HepG2 (cell line): ENCODE results near the gene TMEM125. TPM values are rescaled to one million over a fixed set of nuclear protein-coding genes. Genes with fewer than 3 reads are reported as not detected.

Experiments used
- ATAC-seq: fragments of 200-7000 bp; cut with Tn5 transposase; 3 replicates; pipeline ENCODE4 v1.9.1; 2020; ENCODE audit warnings: mild to moderate bottlenecking, moderate library complexity
- BruUV-seq: library from RNA; stranded (reverse); fragments of 400-500 nt; replicated peaks from 2 replicates; lab custom pipeline; 2021; lab: Mats Ljungman, UMichigan
- CTCF ChIA-PET: fragments of 300-600 bp; formaldehyde crosslinking; extraction: SDS; loops from one replicate; lab custom pipeline; 2021; ENCODE audit warnings: low total read pairs, inconsistent platforms, low intra/inter-chr PET ratio; lab: Yijun Ruan, JAX
- POLR2A ChIA-PET: fragments of 350-600 bp; sonication (Branson Sonifier 250); formaldehyde crosslinking; loops from one replicate; lab custom pipeline; 2020; ENCODE audit warnings: antibody characterized with exemption, inconsistent platforms; lab: Yijun Ruan, JAX
- DNase-seq: peaks from one replicate; pipeline ENCODE4 v3.0.0-alpha.2; 2015; ENCODE audit warnings: low spot score
- FAIRE-seq: peaks from 3 replicates; lab custom pipeline; 2011; peaks lifted over from hg19 to GRCh38; lab: Jason Lieb, UNC
- H2AFZ ChIP-seq: one replicate; pipeline ENCODE4 v1.6.1; 2011; ENCODE audit warnings: low read length, inconsistent platforms
- H3K27ac ChIP-seq: fragments of 300-600 bp; 3 replicates; pipeline ENCODE4 v1.8.0; 2011; ENCODE audit warnings: mixed run types, mild to moderate bottlenecking, mixed read lengths, low read length, inconsistent platforms; ENCODE audit not compliant: insufficient read depth; ENCODE audit errors: extremely low read length
- H3K27me3 ChIP-seq, 2 experiments: fragments of 200-600 bp in 1 of 2; 2 replicates in 1 of 2; 3 replicates in 1 of 2; pipeline versions ENCODE4 v1.6.0 to v1.8.0; 2011; ENCODE audit warnings: low read length in 2 of 2, mild to moderate bottlenecking in 2 of 2, moderate library complexity in 2 of 2, inconsistent platforms in 1 of 2; ENCODE audit not compliant: insufficient read depth in 2 of 2, control insufficient read depth in 1 of 2
- H3K36me3 ChIP-seq, 2 experiments: fragments of 200-600 bp in 1 of 2; replicated peaks in 1 of 2; 2 replicates in 1 of 2; 3 replicates in 1 of 2; pipeline versions ENCODE4 v1.5.1 to v1.8.0; 2011; ENCODE audit warnings: low read length in 2 of 2, inconsistent platforms in 1 of 2; ENCODE audit not compliant: insufficient read depth in 2 of 2, control insufficient read depth in 1 of 2
- H3K4me1 ChIP-seq: 2 replicates; pipeline ENCODE4 v1.5.1; 2012; ENCODE audit warnings: low read length, inconsistent platforms; ENCODE audit not compliant: insufficient read depth
- H3K4me2 ChIP-seq: 2 replicates; pipeline ENCODE4 v1.6.0; 2011; ENCODE audit warnings: low read depth, low read length, inconsistent platforms
- H3K4me3 ChIP-seq, 3 experiments: fragments of 200-600 bp in 1 of 3; sonication (generic), shearing (Covaris generic) in 1 of 3; replicated peaks in 1 of 3; 2 replicates each; pipeline ENCODE4 v1.5.1; 2011 to 2016; ENCODE audit warnings: low read length in 3 of 3, inconsistent platforms in 2 of 3, low read depth in 2 of 3, mild to moderate bottlenecking in 2 of 3, control low read depth in 1 of 3, mixed read lengths in 1 of 3; ENCODE audit not compliant: insufficient read depth in 1 of 3
- H3K79me2 ChIP-seq: one replicate; pipeline ENCODE4 v1.6.1; 2011; ENCODE audit warnings: low read length, inconsistent platforms; ENCODE audit not compliant: insufficient read depth
- H3K9ac ChIP-seq: 2 replicates; pipeline ENCODE4 v1.6.0; 2011; ENCODE audit warnings: mild to moderate bottlenecking, low read depth, low read length, inconsistent platforms; ENCODE audit not compliant: insufficient read depth
- H3K9me3 ChIP-seq: 2 replicates; pipeline ENCODE4 v1.5.1; 2012; ENCODE audit warnings: mild to moderate bottlenecking, low read length
- H4K20me1 ChIP-seq: 2 replicates; pipeline ENCODE4 v1.6.0; 2011; ENCODE audit warnings: inconsistent platforms, mild to moderate bottlenecking, low read length, moderate library complexity; ENCODE audit not compliant: insufficient read depth
- ATF5 ChIP-seq: sonication (generic); formaldehyde crosslinking; IDR thresholded peaks from 2 replicates; pipeline ENCODE4 v1.4.0; 2020; ENCODE audit warnings: mild to moderate bottlenecking, low read depth, missing genetic modification reagents
- E2F2 ChIP-seq: sonication (generic); formaldehyde crosslinking; IDR thresholded peaks from 2 replicates; pipeline ENCODE4 v1.4.0; 2020; ENCODE audit warnings: missing genetic modification reagents, borderline replicate concordance
- SOX13 ChIP-seq, 3 experiments: fragments of 450-650 bp in 1 of 3; sonication (generic) in 1 of 3; formaldehyde crosslinking in 1 of 3; IDR thresholded peaks in 2 of 3; conservative IDR thresholded peaks in 1 of 3; 2 replicates each; pipeline versions ENCODE4 v1.5.0 to v1.6.1; 2016 to 2020; ENCODE audit warnings: antibody characterized with exemption in 1 of 3, mild to moderate bottlenecking in 1 of 3, missing compliant biosample characterization in 1 of 3, missing genetic modification reagents in 1 of 3, moderate library complexity in 1 of 3
- SOX5 ChIP-seq: IDR thresholded peaks from 2 replicates; pipeline ENCODE4 v1.6.1; 2016; ENCODE audit warnings: borderline replicate concordance
- ZNF629 ChIP-seq: sonication (generic); formaldehyde crosslinking; conservative IDR thresholded peaks from 2 replicates; pipeline ENCODE4 v1.5.0; 2020; ENCODE audit warnings: missing genetic modification reagents
- WGBS: methylation state at CpG from one replicate; pipeline ENCODE4 v1.1.6; 2017; ENCODE audit warnings: low lambda C conversion rate; 5-methylcytosine and 5-hydroxymethylcytosine counted together
- in situ Hi-C: cut with HindIII; loops from 2 replicates; pipeline ENCODE4 v1.10.0; 2017; ENCODE audit warnings: low pct_unique_long_range_greater_than_20kb; ENCODE audit not compliant: extremely low pct_ligation_motif_present
- intact Hi-C: fragments of 100-400 bp; cut with micrococcal nuclease; formaldehyde crosslinking; loops from one replicate; pipeline ENCODE4 v1.10.0; 2022; ENCODE audit not compliant: unreplicated experiment
- polyA plus RNA-seq, 8 experiments: library from polyadenylated mRNA; depleted of rRNA in 3 of 8; stranded (reverse) in 7 of 8; unstranded in 1 of 8; fragments of >200 nt; fragmentation: Illumina TruSeq in 4 of 8; extraction: Trizol in 4 of 8; gene quantifications; 2 replicates each; pipeline versions ENCODE4 v1.2.1 to v1.2.3, GENCODE V29; 2011 to 2016; ENCODE audit warnings: low read depth in 4 of 8, missing spikeins in 1 of 8, mixed read lengths in 1 of 8; ENCODE audit not compliant: insufficient read depth in 1 of 8
- total RNA-seq, 5 experiments: library from RNA; depleted of rRNA; stranded (reverse); fragments of >200 nt; fragmentation: Illumina TruSeq; extraction: Trizol; gene quantifications; 2 replicates each; pipeline ENCODE4 v1.2.3, GENCODE V29; 2016; ENCODE audit warnings: low read depth in 1 of 5

The TMEM125 gene
- total and polyA plus RNA-seq, 2 of the 13 experiments (the other 11 are each of a cell fraction or from before 2014, with no cell fraction given) = 0.03 TPM; not detected in 1

DNA sequence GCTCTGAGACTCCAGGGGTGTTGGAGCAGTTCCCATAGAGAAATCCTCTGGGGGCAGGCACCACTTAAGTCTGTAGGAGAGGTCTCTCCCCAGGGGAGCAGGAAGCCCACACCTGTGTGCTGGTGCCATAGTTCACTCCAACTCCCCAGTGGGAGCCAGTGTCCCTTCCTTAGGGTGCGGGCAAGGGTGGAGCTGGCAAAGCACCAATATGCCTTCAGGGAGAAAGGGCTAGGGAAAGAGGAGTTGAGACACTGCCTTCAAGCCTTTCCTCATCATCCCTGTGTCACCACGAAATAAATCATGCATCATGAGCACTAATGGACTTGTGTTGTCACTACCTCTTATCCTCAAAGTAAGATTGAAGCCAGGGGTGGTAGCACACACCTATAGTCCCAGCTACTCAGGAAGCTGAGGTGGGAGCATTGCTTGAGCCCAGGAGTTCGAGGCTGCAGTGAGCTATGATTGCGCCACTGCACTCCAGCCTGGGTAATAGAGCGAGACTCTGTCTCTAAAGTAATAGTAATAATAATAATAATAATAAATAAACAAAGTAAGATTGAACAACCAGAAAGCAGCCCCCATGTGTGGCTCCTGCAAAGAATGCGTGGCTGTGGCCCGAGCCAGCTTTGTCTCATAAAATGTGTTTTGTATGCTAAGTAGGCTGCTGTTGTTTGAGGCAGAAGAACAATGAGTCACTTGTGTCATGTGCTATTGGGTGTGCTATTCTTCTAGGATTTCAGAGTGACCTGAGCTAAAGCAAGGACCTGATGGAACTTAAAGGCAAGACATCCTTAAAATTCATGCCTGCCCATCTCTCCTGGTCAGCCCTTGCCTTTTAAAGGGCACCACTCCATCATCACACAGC lies 24.3 kb downstream of the TMEM125 start:
- Histone ChIP-seq H3K36me3 (no peaks in the 10 kb centered on the region), H4K20me1 (no peaks in the 10 kb centered on the region), H3K9ac (no peak overlapping the region), H3K79me2 (no peaks in the 10 kb centered on the region), H3K27me3 (peaks cover 1 to 28% of the 10 kb centered on the region in 2 experiments; a peak in 4 of 5 replicates), H3K27ac (no peak overlapping the region)
- BruUV-seq = no TSS peak
- ATAC-seq (no peak), FAIRE-seq (no peak)
- in situ Hi-C loops = no loop called here
- POLR2A ChIA-PET = no interaction called here
- no peak for TF ChIP-seq SOX13 (IDR thresholded peaks at IDR 0.05)
- TF ChIP-seq SOX13 (CRISPR knock-in tag; conservative IDR thresholded peaks at IDR 0.05 in 1 of 2, IDR thresholded peaks at IDR 0.05 in 1 of 2) = 0 out of 4 replicates have a peak, but pooled peaks of 1 of the 2 experiments have one; percentile 17
- TF ChIP-seq ATF5 (CRISPR knock-in tag) = no peak
- TF ChIP-seq ZNF629 (CRISPR knock-in tag) = no peak
- TF ChIP-seq E2F2 = no peak
- 0 out of 2 replicates have a peak, but pooled peaks have one; percentile 21 for TF ChIP-seq SOX5 (CRISPR knock-in tag)
- TF ChIP-seq, all 625 proteins: peak for 2
- Histone ChIP-seq H3K4me2 (no peak overlapping the region), H3K4me3 (no peak overlapping the region), H3K9me3 (no peaks in the 10 kb centered on the region), H2AFZ (no peak overlapping the region), H3K4me1 (peaks cover 16% of the 10 kb centered on the region)
- no peak for DNase-seq
- CTCF ChIA-PET = no interaction called here
- 45% methylated on average over 7 of the region's 7 CpGs for WGBS
- intact Hi-C loops = no loop called here
